Left ventricle myocardium superior (tissue), 1 donor: ENCODE results near the gene POGZ. TPM values are rescaled to one million over a fixed set of nuclear protein-coding genes. Genes with fewer than 3 reads are reported as not detected.

Experiments used
- ATAC-seq: fragments of 200-7000 bp; cut with Tn5 transposase; one replicate; pipeline ENCODE4 v1.9.1; 2020; ENCODE audit warnings: mild to moderate bottlenecking, moderate library complexity
- DNase-seq: peaks from one replicate; pipeline ENCODE4 v3.0.0-alpha.2; 2020
- intact Hi-C: fragments of 100-400 bp; cut with micrococcal nuclease; formaldehyde crosslinking; loops from one replicate; pipeline ENCODE4 v1.11.0; 2022
- long read RNA-seq: library from polyadenylated mRNA; unstranded; transcript quantifications from one replicate; pipeline ENCODE4 v2.0.0, GENCODE V29; 2021
- total RNA-seq: library from RNA; stranded (reverse); fragmentation: NEBNext Ultra II Directional; extraction: Animal tissue kit (Norgen Biotek cat#: 25700); gene quantifications from one replicate; pipeline ENCODE4 v1.2.1, GENCODE V29; 2021
- donor health status: DM: no; HTN: yes; CAD: no; lungs with severe emphysema.

Gene POGZ, protein sequence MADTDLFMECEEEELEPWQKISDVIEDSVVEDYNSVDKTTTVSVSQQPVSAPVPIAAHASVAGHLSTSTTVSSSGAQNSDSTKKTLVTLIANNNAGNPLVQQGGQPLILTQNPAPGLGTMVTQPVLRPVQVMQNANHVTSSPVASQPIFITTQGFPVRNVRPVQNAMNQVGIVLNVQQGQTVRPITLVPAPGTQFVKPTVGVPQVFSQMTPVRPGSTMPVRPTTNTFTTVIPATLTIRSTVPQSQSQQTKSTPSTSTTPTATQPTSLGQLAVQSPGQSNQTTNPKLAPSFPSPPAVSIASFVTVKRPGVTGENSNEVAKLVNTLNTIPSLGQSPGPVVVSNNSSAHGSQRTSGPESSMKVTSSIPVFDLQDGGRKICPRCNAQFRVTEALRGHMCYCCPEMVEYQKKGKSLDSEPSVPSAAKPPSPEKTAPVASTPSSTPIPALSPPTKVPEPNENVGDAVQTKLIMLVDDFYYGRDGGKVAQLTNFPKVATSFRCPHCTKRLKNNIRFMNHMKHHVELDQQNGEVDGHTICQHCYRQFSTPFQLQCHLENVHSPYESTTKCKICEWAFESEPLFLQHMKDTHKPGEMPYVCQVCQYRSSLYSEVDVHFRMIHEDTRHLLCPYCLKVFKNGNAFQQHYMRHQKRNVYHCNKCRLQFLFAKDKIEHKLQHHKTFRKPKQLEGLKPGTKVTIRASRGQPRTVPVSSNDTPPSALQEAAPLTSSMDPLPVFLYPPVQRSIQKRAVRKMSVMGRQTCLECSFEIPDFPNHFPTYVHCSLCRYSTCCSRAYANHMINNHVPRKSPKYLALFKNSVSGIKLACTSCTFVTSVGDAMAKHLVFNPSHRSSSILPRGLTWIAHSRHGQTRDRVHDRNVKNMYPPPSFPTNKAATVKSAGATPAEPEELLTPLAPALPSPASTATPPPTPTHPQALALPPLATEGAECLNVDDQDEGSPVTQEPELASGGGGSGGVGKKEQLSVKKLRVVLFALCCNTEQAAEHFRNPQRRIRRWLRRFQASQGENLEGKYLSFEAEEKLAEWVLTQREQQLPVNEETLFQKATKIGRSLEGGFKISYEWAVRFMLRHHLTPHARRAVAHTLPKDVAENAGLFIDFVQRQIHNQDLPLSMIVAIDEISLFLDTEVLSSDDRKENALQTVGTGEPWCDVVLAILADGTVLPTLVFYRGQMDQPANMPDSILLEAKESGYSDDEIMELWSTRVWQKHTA (N-terminal part only)
- 46.1 TPM for total RNA-seq
- long read RNA-seq, partial matches to known transcripts = 2 of 8 reads
- long read RNA-seq, other reads (novel, unspliced or antisense) = 6 of 8 reads

DNA sequence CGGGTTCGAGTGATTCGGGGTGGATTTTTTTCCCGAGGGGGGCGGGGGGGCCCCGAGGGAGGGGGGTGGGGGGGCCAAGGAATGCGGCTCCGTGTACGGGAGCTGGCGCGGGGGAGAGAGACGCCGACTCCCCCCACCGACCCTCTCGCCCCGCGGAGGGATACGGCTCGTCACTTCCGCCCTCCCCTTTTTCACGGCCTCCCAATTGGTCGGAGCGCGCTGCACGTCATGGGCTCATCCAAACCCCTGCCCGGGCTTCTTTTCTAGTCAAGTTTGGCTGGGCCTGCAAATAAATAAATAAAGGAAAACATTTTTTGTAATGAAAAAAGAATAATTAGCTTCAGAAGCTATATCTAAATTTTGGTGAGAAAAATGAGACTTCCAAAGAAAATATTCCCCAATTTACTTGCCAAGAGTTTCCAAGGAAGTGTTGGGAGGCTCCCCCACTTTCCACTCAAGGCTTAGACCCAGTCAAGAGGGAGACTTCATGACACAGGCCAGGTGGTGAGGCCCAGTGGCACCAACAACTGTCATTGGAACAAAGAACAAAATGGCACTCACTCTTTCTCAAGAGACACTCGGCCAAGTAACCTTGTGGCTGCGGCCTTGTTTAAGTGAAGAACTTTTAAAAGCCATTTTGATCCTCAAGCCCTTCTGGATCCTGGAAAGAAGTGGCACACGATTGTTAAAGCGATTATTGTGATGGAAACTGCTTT lies at the start of gene POGZ:
TSS of gene POGZ (minus strand) at position 164 of the 716 bp plus-strand sequence. CDS start 17,290 bp downstream, outside the sequence.
- DNase-seq = peak; percentile 97
- ATAC-seq = peak; percentile 96
- intact Hi-C loops = no loop called here

DNA sequence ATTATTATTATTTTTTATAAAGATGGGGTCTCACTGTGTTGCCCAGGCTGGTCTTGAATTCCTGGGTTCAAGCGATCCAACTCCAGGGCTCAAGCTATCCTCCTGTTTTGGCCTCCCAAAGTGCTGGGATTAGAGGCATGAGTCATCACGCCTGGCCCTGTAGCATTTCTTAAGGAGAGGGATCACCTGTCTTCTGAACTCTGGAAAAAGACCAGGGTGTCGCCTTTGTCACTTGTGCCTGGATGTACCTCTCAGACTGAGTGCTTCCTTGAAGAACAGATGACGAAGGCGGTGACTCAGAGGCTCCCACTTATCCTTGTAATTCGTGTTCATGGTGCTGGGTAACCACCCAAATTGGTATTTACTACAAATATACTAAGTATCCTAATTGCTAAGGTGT lies 49.5 kb upstream of the POGZ start:
- intact Hi-C loops = no loop called here
- DNase-seq (no peak), ATAC-seq (no peak)

DNA sequence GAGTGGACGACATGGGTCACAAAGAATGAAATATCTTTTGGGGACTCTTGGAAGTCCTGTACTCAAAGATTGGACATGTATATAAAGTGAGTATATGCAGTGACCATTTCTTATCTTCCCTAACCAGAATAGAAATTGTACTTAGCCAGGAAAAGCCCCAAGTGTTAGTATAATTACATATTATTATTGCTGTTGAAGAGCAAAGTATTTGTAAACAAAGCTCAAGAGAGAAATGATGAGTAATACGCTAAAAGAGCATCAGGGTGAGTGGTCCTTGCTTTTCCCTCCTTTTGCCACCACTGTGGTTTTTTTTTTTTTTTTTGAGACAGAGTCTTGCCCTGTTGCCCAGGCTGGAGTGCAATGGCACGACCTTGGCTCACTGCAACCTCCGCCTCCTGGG lies 45.5 kb upstream of the POGZ start:
- ATAC-seq (no peak), DNase-seq (no peak)
- intact Hi-C loops = no loop called here

DNA sequence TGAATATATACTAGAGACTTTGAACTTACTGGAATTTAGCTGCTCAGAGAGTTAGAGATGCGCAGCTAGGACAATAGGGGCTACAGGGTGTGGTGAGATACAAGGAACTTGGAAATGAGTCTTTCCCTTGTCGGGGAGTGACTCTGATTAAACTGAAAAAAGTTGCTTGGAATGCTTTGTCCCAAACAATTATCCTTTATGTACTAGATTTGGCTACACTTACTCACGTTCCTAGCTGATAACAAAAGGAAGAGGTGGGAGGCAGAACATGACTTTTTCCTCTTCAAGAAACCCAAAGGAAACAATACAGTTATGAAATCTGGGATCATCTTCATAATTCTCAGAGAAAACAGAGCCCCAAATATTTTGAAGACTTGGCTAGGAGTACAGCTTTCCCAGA lies 45.0 kb upstream of the POGZ start:
- intact Hi-C loops = no loop called here
- DNase-seq (no peak), ATAC-seq (no peak)

DNA sequence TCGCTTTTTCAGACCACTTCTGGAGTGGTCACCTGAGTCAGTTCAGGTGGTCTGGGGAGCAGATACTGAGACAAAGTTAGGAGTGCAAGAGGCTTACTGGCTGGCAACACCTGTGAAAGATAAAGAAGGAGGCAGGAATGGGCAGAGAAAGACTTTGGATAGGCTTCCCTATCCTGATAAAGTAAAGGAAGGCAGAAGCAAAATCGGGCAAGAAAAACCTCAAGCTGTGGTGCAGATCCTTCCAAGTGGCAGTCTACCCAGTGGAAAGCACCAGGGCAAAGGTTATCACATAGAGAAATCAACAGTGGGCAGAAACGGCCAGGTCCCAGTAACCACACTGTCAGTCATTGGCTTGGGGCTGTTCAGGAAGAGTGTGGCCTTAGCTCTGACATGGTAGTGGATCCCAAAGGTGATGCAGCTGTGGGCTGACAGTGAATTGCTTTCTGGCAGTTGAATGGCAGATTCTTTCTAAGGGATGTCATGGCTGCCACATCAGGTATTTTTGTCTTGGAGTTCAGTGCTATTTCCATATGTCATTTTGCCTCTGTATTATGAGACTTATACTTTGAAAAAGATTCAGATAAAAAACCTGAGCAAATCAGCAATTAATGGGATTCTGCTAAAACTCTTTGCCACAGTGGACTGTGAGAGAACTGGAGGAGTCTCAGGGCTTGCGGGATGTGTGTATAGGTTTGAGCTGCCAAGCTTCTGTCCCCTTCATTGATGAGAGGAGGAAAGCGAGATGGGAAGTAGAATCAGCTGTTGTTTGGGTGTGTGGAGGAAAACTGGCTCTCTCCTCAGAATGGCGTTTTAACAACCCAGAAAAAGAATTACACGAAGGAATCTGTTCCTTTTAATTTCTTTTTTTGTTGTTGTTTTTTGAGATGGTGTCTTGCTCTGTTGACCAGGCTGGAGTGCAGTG lies 43.8 kb upstream of the POGZ start:
- DNase-seq (no peak), ATAC-seq (no peak)
- intact Hi-C loops = no loop called here

DNA sequence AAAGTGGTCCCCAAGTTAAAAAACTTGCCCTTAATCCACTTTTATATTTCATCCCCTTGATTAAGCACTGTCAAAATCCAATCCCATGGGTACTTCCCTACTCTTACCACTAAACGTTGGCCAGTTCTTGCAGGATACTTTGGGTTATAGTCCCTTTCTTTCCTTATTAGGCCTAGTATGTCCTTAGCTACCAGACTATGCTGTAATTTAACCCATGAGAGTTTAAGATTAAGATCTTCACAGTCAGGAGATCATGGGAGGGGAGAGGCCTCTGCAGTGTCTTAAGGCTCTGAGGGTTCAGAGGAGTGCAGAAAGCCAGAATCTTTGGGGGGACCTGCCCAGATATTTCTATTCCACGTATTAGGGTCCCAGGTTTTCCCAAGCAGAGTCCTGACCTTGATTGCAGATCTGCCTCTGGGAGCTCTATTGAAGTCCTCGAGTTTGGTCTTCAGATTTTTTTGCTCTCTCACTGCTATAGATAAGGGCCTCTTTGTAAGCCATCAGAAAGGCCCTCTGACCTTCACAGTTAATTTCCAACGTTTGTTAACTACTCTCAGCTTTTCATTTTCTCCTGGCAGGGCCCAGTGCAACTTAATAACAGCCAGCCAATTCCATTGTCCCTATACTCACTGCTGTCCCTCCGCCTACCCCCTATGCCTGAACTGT lies 42.9 kb upstream of the POGZ start:
- DNase-seq = no peak
- intact Hi-C loops = no loop called here
- no peak for ATAC-seq

DNA sequence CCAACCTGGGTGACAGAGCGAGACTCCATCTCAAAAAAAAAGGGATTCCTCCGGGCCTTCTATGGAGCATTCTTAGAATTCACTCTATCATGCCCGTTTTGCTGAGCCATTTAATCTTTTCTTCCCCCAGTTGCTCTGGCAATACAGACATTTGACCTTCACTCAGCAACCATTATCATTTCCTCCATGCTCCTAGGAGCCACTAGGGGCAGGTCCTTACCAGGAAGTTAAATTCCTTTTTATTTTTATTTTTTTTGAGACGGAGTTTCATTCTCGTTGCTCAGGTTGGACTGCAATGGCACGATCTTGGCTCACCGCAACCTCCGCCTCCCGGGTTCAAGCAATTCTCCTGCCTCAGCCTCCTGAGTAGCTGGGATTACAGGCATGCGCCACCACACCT lies 42.2 kb upstream of the POGZ start:
- DNase-seq (no peak), ATAC-seq (no peak)
- intact Hi-C loops = no loop called here

DNA sequence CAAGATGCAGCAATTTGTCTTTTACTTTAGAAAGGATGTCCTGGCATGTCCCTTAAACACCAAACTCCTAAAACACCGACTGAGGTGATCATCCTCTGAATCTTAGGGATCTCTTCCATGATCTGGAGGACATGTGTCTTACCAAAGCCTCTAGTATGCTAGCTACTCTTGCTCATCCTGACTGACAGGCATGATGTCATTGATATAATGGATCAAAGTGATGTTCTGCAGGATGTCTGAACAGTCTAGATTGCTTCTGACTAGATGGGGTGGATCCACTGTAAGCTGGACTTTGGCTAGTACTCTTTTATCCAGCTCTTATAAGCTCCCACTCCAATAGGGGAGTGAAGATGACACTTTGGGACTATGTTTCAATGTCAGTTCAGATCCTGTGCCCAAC lies 40.6 kb upstream of the POGZ start:
- no peak for ATAC-seq
- DNase-seq = no peak
- intact Hi-C loops = no loop called here

DNA sequence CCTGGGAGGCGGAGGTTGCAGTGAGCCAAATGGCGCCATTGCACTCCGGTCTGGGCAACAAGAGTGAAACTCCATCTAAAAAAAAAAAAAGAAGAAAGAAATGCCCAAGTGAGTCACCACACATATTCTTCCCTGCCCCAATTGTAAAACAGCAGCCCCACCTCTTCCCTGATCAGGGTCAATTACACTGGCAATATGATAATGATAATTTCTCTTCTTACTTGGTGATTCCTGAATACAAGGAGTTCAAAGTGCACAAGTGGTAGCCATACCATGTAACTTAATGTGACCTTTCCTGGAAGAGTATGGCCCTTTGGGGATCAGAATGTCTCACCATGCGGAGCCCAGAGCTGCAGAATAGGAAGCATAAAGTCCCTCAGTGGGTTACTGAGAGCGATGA lies 40.1 kb upstream of the POGZ start:
- intact Hi-C loops = no loop called here

DNA sequence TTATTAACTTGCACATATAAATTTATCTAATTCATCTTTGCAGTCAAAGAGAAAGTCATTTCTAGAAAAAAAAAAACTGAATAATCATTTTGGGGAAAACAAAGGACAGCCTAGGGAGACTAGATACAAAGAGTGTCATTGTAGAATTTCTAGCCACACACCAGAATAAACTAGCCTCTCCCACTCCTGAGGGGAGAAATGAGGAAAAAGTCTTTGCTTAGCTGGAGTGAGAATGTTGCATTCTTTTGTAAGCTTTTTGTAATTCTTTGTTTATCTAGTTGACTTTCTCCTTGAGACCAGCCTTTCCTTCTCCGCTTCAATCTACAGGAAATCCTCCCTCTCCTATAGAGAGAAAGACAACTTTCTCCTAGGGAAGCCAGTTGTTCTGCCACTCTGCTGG lies 36.0 kb upstream of the POGZ start:
- intact Hi-C loops = no loop called here
- ATAC-seq = no peak
- no peak for DNase-seq

More for the DNA sequence above, 40.1 kb upstream of the POGZ start:
- ATAC-seq = no peak
- no peak for DNase-seq

DNA sequence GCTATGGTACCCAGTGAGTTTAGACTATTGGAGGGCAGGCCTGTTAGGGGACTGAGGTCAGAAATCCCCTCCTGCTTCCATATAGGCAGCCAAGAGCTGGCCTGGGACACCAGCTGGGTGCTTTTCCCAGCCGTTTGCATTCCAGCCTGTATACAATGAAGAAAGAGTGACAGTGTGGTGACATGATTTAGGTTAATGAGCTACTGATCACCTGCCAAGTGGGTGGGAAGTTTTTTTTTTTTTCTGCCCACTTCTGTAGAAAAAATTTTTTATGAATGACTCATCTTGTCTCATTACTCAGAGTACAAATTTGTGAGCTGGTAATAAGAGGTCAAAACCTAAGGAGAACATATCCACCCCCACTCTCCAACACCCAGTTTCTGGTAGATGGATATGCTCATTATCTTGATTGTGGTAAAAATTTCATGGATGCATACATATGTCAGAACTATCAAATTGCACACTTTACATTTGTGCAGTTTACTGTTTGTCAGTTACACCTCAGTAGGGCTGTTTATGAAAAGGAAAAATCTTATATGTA lies 35.5 kb upstream of the POGZ start:
- intact Hi-C loops = no loop called here
- no peak for ATAC-seq
- no peak for DNase-seq

DNA sequence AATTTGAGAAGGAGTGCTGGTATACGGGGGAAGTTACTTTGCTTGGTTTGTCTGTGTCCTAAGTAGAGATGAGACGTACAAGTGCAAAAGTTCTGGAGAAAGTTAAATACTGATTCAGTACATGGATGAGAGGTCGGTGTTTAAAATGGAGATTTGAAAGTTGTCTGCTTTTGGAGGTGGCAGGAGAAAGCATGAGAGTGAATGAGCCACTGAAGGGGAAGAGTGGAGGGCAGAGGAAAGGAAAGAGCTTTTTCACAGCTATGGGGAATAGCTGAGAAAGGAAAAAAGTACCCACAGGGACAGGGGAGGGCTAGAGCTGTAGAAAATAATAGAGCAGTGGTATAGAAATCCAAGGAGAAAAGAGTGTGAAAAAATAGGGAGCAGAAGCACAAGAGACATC lies 33.7 kb upstream of the POGZ start:
- intact Hi-C loops = no loop called here
- ATAC-seq (no peak), DNase-seq (no peak)

DNA sequence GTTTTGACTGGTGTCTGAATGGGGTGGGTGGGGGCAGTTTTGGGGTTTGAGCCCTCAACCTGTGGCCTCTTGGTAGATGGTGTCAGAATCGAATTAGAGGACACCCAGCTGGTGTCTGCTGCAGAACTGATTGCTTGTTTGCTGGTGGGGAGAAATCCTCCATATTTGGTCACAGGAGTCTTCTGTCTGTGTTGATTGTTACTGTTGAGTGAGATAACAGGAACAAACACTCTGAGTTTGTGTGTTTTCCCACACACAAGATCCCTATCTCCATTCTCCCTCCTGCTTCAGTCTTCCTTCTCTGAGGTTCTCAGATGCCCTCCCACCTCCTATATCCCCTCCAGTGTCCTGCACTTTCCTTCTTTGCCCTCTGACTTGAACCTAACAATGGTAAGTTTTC lies 32.8 kb upstream of the POGZ start:
- no peak for ATAC-seq

DNA sequence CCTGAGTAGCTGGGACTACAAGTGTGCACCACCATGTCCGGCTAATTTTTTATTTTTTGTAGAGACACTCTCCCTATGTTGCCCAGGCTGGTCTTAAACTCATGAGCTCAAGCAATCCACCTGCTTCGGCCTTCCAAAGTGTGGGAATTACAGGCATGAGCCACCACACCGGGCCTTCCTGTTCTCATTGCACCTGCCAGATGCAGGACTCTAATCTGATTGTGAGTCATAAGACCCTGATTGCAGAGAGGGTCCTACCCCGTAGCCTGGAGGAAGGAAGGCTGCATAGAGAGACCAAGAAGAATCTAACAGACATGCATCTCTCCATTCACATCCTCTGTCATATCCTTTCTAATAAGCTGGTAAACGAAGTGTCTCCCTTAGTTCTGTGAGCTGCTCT lies 32.3 kb upstream of the POGZ start:
- ATAC-seq (no peak), DNase-seq (no peak)
- intact Hi-C loops = no loop called here

More for the DNA sequence above, 32.8 kb upstream of the POGZ start:
- no peak for DNase-seq
- intact Hi-C loops = no loop called here

DNA sequence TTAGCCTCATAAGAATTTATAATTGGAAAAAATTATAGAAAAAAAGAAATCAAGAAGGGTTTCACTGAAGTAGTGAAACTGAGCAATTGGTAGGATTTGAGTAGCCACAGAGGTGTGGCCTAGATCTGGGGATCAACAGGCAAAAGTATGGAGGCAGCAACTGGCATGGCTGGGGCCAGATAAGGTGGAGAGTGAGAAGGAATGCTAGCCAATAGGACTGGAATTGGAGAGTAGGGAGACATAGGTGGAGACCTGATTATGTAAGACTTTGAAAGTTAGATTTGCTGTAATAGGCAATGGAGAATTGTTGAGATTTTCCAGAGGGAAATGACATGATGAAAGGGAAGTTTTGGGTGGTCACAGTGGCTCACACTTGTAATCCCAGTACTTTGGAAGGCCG lies 27.3 kb upstream of the POGZ start:
- DNase-seq (no peak), ATAC-seq (no peak)
- intact Hi-C loops = no loop called here

DNA sequence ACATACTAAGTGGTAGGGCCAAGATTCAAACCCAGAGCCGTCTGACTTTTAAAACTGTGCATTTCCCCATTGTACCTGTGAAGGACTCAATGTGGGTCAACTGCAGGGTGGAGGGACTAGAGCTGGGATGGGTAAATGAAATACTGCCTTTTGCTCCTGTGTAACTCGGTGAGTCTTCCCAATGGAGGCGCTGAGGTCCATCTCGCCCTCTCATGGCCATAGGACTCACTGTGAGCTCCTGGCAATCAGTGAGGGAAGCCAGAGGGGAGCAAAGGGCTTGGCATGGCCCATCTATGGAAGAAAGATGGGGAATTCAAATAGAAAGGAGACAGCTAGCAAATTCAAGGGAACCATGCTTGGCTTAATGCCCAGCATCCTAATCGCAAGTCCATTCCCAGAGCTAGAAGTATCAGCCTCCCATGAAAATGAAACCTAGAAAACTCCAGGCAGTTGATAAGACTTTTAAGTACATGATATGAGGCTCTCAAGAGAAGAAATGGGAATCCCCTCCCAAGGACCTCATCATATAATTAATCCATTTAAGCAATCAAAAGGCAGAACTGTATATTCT lies 26.5 kb upstream of the POGZ start:
- ATAC-seq (no peak), DNase-seq (no peak)
- intact Hi-C loops = no loop called here

DNA sequence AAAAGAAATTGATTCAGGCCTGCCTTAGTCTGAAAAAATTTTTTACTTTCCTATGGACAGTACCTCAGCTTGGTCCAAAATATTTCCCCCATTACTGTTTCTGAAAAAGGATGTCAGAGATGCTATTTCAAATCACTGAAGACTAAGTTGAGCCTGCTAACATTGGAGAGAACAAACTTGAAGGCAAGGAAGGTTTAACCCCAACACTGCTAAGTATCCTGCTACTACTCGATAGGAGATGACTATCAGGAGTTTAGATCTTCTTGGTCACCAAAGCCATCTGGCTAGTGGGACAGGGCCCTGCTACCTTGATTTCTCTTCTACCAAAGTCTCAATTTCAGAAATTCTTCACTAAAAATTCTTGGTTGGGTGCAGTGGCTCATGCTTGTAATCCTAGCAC lies 22.7 kb upstream of the POGZ start:
- ATAC-seq (no peak), DNase-seq (no peak)
- intact Hi-C loops = no loop called here
